Stimulated activated CD4-positive, alpha-beta T cell treated with anti-CD3 and anti-CD28 coated beads, TNF-alpha, amount 100 ng/mL, for 48 hours (primary cell): Measurements from ENCODE around the gene PSPH.

Source experiments
- DNase-seq, 3 donors: peaks; one replicate each; pipeline ENCODE4 v3.0.0-alpha.2; 2020; ENCODE audit warnings: low read depth in 3 of 3

PSPH gene

DNA sequence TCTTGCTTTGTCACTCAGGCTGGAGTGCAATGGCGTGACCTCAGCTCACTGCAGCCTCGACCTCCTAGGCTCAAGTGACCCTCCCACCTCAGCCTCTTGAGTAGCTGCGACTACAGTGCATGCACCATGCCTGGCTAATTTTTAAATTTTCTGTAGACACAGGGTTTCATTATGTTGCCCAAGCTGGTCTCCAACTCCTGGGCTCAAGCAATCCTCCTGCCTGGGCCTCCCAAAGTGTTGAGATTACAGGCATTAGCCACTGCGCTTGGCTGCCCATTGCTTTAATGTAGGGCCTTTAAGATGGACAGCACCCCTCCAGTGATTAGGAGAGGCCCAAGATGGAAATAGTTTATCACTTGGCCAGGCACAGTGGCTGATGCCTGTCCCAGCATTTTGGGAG, 47.5 kb downstream of the PSPH start:
- DNase-seq: no peak

DNA sequence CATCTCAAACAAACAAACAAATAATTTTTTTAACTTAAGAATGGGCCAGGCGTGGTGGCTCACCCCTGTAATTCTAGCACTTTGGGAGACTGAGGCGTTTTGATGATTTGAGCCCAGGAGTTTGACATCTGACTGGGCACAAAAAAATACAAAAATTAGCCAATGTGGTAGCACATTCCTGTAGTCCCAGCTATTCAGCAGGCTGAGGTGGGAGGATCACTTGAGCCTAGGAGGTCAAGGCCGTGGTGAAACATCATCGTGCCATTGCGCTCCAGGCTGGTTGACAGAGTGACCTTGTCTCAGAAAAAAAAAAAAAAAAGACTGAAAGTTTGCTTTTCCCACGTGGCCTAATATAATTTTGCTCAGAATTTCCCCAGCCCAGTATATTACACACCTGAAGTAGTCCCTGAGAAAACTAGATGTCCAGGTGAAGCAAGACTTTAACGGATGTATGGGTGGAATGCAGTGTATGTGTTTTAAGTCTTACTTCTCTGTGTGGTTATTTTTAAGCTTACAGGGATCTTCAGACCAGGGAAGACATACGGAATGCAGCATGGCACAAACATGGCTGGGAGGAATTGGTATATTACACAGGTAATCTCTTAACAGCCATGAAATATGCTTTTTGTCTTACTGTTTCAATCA, 54.3 kb downstream of the PSPH start:
- no peak for DNase-seq

DNA sequence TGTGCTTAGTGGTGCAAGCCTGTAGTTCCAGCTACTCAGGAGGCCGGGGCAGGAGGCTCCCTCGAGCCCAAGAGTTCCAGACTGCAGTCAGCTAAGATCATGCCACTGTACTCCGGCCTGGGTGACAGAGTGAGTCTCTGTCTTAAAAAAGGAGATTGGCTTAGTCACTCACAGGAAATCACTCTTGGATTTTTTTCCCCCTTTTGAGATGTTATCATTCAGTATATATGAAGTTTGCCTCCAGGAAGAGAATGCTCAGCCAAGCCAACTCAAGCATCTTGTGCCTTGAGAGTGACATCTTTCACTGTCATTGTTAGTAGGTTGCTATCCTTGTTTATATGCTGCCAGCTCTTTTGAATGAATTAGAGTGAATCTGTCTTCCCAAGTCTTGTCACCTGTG, 58.9 kb downstream of the PSPH start:
- DNase-seq: no peak

DNA sequence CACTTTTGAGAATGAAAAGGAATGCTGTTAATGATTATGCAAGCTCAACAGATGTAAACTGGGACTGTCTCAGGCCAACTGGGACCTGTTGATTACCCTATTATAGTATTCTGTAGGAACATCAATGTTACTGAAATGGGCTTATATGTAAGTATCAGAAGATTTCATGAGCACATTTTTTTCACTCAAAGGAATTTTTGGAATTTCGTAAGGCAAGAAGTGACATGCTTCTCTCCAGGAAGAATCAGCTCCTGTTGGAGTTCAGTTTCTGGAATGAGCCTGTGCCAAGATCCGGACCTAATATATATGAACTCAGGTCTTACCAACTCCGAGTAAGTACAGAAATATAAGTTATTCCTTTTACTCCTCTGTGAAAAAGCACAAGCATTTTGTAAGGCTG, 67.7 kb downstream of the PSPH start:
- no peak for DNase-seq

DNA sequence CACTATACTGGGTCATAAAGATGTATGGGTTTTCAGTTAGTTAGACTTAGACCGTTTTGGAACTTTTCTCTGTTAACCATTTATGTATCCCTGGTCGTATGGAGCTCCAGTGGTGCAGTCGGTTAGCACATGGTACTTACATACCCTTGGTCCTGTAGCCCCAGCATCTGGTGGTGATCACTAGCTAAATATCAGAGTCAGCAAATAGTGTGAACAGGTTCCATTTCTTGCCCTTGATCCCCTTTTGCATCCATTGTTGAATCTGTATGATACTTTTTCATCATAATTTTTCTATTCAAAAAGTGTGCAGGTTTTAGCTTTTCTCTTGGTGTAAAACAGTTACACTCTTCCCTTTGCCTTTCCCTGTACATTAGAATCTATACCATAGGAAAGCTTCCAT, 71.0 kb downstream of the PSPH start:
- DNase-seq: no peak

DNA sequence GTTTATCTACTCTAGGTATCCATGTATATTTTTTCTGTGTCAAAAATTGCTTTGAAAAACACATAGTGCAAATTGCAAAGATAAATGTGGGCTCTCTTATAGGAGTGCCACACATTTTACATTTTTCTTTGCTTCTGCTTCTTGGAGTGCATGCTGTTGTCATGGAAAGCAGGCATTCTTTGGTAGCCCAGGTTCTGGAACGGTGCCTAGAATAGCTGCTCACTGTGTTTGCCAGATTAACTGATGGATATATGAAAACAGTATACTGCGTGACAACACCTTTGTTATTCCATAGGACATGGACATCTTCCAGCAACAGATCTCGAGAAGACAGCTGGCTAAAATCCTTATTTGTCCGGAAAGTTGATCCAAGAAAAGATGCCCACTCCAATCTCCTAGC, 73.4 kb downstream of the PSPH start:
- DNase-seq: no peak

DNA sequence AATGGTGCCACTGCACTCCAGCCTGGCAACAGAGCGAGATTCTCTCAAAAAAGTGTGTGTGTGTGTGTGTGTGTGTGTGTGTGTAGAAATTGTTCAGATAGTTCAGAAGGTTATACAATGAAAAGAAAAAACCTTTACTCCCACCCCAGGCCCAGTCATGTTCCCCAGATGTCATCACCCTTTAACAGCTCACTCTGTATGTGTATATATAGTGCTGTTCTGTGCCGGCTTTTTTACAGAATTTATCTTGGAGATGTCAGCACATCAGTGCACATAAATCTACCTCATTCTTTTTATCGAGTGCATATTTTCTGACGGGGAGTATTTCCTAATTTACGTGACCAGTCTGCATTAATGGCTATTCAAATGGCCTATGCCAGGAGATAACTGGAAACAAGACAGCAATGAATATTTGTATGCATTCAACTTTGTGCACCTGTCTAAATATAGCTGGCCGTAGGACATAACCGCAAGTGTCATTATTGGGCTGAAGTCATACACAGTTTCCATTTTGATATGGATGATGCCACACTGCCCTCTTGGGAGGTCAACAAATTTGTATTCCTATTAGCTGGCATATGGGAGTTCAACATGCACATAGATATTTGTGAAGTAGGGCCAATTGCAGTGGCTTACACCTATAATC, 75.1 kb downstream of the PSPH start:
- DNase-seq: no peak

GRCh38 chr7:55973747-55974250, 77.4 kb downstream of the PSPH start:
- DNase-seq: no peak

DNA sequence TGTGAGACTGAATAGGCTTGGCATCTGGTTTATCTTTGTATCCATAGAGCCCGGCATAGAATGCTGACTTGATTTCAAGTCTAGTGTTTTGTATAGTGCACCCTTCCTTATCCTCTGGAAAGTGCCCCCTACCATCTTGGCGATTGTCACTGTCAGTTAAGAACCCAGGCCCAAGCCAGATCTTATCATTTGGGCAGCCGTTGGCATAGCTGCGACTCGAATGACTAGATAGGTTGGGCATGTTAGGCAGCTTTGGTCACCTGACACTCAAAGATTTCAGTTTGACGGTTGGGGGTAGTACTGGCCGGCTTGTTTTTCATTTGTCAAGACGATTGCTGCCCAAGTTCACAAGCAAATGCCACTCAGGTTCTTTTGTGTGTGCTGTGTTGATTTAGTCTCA, 80.3 kb downstream of the PSPH start:
- no peak for DNase-seq

- no peak for DNase-seq
Measured at GRCh38 chr7:55970561-55970960, 80.7 kb downstream of the PSPH start.

GRCh38 chr7:55969391-55969790, 81.9 kb downstream of the PSPH start:
- DNase-seq: no peak

- no peak for DNase-seq
Measured at GRCh38 chr7:55966851-55967250, 84.4 kb downstream of the PSPH start.

DNA sequence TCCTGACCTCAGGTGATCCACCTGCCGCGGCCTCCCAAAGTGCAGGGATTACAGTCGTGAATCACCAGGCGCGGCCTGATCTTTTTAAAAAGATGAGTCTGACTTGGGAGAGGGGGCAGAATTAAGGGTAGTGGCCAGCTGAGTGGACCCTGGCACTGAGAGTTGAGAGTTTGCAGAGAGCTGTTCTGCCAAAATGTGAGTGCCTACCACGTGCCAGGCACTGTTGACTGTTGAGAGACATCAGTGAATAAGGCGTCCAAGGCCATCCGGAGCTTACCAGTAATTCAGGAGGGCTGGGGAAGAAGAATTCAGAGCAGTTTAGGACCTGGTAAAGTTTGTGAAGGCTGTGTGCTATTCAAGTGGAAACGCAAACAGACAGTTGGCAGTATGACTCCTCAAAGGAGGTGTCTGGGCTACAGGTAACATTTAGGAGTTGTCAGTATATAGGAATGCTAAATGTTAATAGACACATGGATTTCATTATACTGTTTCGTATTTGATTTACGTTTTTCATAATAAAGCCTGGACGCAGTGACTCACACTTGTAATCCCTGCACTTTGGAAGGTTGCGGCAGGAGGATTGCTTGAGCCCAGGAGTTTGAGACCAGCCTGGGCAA, 85.3 kb downstream of the PSPH start:
- DNase-seq: no peak

- DNase-seq: no peak
Measured at GRCh38 chr7:55965100-55965470, 86.2 kb downstream of the PSPH start.

DNA sequence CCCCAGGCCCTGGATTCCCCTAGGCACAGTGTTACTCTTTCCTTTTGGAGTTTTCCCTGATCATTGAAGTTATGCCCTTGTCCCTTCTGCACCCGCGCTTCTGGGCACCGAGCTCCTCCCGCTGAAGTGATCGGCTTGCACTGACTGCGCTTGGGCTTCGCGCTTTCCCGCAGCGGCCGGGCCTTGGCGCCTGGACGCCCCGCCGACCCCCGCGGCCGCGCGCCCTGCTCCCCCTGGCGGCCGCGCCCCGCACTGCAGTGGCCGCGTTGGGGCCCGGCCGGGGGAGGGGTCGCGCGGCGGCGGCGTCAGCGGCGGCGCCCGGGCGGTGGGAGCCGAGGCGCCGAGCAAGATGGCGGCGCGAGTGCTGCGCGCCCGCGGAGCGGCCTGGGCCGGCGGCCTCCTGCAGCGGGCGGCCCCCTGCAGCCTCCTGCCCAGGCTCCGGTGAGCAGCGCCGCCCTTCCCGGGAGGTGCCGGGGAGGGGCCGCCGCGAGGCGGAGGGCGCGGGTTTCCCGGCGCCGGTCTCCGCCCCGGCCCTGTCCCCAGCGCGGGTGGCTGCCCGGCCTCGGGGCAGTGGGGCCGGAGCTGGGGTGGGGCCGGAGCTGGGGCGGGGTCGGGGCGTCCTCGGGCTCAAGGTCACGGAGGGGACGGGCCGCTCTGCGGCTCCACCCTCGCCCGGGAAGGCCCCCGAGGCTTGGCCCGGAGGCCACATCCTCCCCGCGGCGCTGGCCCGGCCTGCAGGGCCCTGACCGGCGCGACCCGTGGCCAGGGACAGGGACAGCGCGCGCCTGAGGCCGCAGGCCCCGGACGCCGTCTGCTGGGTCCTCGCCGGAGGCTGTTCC, 86.8 kb downstream of the PSPH start, which contains the start of gene NIPSNAP2:
Gene NIPSNAP2, plus strand, starts transcription at position 325 of the 839 bp plus-strand sequence. Its CDS starts 25 bp downstream, at position 350.
- DNase-seq: peak; percentile 32 to 57 (median 38)

DNA sequence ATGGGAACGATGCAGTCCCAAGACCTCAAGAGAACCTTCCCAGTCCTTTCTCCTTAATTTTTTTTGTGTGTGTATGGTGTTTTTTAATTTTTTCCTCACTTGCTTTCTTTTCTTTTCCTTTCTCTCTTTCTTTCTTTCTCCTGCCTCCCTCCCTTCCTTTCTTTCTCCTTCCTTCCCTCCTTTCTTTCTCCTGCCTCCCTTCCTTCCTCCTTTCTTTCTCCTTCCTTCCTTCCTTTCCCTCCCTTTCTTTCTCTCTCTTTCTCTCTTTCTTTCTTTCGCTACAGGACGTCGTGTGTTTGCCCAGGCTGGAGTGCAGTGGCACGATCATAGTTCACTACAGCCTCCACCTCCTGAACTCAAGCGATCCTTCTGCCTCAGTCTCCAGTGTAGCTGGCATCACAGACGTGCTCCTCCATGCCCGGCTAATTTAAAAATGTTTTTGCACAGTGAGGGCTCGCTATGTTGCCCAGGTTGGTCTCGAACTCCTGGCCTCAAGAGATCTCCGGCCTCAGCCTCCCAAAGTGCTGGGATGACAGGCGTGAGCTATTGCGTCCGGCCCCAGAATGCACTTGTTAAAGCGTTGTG, 87.6 kb downstream of the PSPH start:
- no peak for DNase-seq

DNA sequence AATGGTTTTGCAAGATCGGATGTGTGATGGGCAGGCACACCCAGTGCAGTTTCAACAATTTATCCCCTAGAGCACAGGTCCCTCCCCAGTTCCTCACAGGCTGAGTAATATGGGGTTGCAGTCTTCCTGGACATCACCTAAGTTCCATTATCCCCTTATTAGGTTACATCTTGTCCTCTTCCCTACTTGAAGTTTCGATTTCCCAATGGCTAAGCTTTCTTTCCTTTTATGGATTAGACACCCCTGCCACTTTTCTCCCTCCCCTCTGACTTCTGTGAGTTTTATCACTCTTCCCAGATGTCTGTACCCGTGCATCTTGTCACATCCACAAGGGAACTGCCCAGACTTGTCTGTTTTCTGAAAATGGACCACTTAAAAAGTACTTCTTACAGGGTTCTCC, 89.2 kb downstream of the PSPH start:
- no peak for DNase-seq
